HG03280 (cell line): ENCODE data around the gene TSHZ1.

Experiments used
- ATAC-seq: cut with Tn5 transposase; IDR thresholded peaks from one replicate; pipeline ENCODE4 v1.9.1; 2021; ENCODE audit warnings: mild to moderate bottlenecking, moderate library complexity; ENCODE audit not compliant: unreplicated experiment

The TSHZ1 gene

GRCh38 chr18:75241705-75242104 is 31.1 kb downstream of the TSHZ1 start:
- no peak for ATAC-seq

GRCh38 chr18:75244351-75245313 is 34.0 kb downstream of the TSHZ1 start:
- ATAC-seq = no peak

- no peak for ATAC-seq
These were observed 36.4 kb downstream of the TSHZ1 start for GRCh38 chr18:75246721-75247610.

- ATAC-seq = peak; percentile 45
These were observed 37.2 kb downstream of the TSHZ1 start for GRCh38 chr18:75247611-75248421.

- no peak for ATAC-seq
These were observed 38.0 kb downstream of the TSHZ1 start for GRCh38 chr18:75248426-75249174.

- no peak for ATAC-seq
These were observed 38.5 kb downstream of the TSHZ1 start for GRCh38 chr18:75249175-75249518.

- ATAC-seq = no peak
These were observed 39.3 kb downstream of the TSHZ1 start for GRCh38 chr18:75249672-75250470.

- no peak for ATAC-seq
These were observed 39.8 kb downstream of the TSHZ1 start for GRCh38 chr18:75250471-75250821.

- no peak for ATAC-seq
These were observed 40.9 kb downstream of the TSHZ1 start for GRCh38 chr18:75251466-75251865.

- no peak for ATAC-seq
These were observed 41.5 kb downstream of the TSHZ1 start for GRCh38 chr18:75252136-75252535.

GRCh38 chr18:75253043-75253442 is 42.4 kb downstream of the TSHZ1 start:
- no peak for ATAC-seq

- ATAC-seq = no peak
These were observed 43.2 kb downstream of the TSHZ1 start for GRCh38 chr18:75253784-75254183.

- ATAC-seq = no peak
These were observed 44.5 kb downstream of the TSHZ1 start for GRCh38 chr18:75255094-75255493.

GRCh38 chr18:75256376-75256775 is 45.8 kb downstream of the TSHZ1 start:
- ATAC-seq = no peak

- no peak for ATAC-seq
These were observed 47.0 kb downstream of the TSHZ1 start for GRCh38 chr18:75257605-75258004.

GRCh38 chr18:75261430-75262223 is 51.0 kb downstream of the TSHZ1 start:
- ATAC-seq = peak; percentile 90

GRCh38 chr18:75262511-75262910 is 51.9 kb downstream of the TSHZ1 start:
- no peak for ATAC-seq

GRCh38 chr18:75264195-75264594 is 53.6 kb downstream of the TSHZ1 start:
- ATAC-seq = no peak
